GM18499 (cell line): Measurements from ENCODE around the gene MMP13.

Experiments used
- ATAC-seq: cut with Tn5 transposase; IDR thresholded peaks from one replicate; pipeline ENCODE4 v1.9.1; 2021; ENCODE audit warnings: moderate number of reproducible peaks; ENCODE audit not compliant: insufficient read depth, unreplicated experiment

MMP13 gene

DNA sequence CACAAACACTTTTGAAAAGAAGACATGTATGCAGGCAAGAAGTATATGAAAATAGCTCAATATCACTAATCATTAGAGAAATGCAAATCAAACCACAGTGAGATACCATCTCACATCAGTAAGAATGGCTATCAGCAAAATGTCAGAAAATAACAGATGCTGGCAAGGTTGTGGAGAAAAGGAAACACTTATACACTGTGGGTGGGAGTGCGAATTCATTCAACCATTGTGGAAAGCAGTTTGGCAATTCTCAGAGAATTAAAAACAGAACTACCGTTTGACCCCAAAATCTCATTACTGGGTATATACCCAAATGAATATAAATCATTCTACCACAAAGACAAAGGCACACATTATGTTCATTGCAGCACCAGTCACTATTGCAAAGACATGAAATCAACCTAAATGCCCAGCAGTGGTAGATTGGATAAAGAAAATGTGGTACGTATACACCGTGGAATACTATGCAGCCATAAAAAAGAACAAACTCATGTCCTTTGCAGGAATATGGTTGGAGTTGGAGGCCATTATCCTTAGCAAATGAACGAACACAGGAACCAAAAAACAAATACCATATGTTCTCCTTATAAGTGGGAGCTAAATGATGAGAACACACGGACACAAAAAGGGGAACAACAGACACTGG lies 18.5 kb downstream of the MMP13 start:
- ATAC-seq = no peak

DNA sequence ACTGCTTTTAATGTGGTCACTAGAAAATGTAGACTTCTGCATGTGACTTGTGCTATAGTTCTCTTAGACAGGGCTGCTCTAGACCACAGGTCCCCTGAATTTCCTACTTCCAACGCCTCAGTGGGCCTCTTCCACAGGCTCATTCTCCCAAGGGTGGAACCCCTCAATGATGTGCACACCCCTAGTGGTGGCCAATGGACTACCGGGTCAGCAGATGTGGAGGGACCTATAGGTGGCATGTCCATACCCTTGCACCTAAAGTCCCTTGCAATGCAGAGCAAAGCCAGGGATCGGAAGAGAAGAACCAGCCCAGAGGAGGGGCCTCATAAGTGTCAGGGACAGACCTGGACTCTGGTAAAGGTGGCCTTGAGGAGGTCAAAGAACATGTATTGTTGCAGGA lies 20.0 kb downstream of the MMP13 start:
- ATAC-seq = no peak

DNA sequence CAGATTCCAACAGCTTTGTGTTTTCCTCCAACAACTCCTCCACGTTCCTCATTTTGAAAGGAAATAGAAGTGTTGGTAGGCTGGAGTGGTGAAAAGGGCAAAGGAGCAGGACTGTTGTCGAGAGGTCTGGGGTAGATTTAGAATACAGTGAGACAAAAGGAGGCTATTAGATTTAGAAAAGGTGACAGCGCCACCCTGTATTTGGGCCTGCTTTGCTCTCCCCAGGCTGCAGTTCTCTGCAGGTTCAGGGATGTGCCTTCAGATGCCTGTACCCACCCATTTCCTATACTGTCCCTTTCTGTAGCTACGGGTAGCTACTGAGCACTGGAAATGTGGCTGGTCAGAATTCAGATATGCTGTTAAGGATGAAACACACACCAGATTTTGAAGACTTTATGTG lies 20.8 kb downstream of the MMP13 start:
- ATAC-seq = no peak

DNA sequence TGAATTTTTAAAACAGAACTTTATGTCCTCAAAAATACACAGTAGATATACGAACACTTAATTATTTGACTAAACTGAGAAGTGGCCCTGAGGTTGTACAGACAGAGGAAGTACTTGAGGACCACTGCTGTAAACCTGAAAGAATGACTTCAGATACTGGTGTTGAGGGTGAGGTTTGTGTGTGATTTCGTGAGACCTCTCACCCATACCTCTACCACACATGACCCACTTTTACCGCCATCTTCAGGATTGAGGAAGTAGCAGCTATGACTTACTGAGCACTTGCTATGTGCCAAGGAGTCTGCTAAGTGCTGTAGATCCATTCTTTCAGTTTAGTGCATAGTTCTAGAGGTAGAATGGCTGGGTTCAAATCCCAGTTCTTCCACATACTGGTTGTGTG lies 21.9 kb downstream of the MMP13 start:
- peak; percentile 62 for ATAC-seq

DNA sequence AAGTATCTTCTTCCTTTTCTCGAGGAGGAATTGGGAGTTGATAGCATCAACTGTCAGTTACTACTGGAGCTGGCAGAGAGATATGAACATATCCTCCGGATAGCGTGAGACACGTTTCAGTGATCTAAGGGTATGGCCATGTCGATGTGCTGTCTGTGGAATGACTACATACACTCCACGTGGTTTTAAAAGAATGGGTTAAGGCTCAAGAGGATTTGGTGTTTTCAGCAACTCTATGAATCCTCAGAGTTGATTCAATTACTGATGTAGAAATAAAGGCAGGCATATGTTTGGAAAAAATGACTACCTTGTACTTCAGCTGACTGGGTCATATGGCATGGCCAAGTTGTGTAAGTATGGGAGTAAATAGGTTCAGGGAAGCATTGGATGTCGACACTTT lies 22.9 kb downstream of the MMP13 start:
- no peak for ATAC-seq

DNA sequence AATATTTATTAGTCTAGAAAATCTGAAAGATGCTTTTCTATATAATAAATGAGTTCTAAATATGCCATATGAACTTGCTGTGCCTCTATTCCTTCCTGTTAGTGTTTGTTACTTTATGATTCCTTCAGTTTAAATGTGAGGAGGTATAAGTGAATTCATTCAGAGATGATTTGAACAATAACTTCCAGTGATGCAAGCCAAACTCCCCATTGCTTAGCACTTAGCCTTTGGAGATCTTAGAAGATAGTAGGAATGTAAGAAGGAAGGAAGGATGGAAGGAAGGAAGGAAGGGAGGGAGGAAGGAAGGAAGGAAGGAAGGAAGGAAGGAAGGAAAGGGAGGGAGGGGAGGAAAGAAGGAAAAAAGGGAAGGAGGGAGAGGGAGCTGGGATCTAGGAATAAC lies 25.1 kb downstream of the MMP13 start:
- no peak for ATAC-seq

- no peak for ATAC-seq
These were observed 25.6 kb downstream of the MMP13 start for GRCh38 chr11:102929972-102930371.

DNA sequence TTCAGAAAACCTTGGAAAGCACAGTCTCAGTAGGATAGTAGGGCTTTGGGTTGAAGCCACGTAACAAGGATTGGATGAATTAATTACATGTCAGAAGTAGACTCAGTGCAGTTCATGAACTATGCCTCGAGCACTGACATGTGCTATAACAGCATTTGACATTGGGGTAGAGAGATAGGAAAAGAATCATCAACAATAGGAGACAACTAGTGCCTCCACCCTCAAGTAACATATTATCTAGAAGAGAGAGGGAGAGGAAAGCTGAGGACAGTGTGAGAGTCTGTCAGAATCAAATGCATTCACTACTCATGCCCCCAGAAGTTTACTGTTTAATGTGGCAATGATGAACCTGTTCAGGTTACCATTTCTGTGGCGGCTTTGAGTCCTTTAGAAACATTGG lies 26.4 kb downstream of the MMP13 start:
- ATAC-seq = no peak

DNA sequence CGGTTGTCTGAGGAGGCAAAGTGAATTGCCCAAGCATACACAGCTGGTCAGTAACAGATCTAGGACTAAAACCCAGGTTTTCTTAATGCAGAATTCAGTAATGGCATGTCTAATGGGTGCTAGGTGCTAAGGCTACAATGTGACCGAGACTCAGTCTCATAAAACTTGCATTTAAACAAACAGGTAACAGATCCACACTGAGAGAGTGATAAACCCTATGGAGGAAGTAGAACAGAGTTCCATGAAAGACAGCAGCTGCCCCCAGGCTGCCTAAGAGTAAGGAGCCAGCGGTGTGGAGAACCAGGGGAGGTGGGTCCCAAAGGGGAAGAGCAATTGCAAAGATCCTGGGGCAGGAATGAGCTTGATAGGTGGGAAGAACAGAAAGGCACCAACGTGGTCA lies 27.3 kb downstream of the MMP13 start:
- ATAC-seq = no peak

- no peak for ATAC-seq
These were observed 27.9 kb downstream of the MMP13 start for GRCh38 chr11:102927624-102927990.

DNA sequence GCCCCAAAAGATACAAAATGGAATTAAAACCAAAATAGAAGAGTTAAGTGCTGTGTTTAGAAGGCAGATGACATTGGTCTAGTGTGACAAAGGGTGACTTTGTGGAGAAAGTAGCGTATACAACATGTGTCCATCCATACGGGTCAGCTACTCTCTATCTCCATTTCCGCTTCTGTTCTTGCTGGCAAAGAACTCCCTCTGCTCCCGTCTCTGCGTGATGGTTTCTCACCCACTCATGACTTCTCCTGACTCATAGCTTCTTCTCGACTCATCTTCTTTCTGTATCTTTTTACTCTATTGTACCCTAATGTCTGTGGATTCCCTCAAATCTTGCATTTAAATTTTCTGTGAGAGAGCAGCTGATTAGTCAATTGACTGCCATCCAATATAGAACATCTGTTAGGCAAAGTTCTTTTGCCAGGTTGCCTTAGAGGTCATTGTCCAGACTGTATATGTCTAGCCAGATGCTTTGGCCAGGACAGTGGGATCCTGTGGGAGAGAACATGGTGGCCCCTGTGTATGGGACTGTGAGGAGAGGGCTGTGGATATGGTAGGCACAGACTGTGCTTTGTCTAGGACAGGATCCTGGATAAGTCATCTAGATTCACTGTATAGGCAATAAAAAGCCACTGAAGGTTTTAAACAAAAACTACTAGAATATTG lies 28.4 kb downstream of the MMP13 start:
- no peak for ATAC-seq

DNA sequence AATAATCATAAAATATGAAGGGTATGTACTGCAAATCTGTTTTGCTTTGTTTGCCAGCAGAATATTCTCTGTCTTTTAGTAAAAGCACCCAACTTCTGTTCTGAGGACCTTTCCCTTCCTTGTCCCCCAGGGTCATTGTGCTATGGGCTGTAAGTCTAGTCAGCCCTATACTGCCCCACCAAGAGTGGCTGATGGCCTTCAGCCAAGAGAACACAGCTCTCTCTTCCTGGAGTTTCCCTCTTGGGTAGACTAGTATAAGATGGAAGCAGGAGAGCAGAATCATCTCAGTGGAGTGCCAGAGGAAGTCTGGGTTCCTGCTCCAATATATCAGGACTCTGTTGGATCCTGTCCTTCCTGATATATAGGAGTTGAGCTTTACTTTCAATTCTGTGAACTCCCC lies 29.0 kb downstream of the MMP13 start:
- ATAC-seq = no peak

DNA sequence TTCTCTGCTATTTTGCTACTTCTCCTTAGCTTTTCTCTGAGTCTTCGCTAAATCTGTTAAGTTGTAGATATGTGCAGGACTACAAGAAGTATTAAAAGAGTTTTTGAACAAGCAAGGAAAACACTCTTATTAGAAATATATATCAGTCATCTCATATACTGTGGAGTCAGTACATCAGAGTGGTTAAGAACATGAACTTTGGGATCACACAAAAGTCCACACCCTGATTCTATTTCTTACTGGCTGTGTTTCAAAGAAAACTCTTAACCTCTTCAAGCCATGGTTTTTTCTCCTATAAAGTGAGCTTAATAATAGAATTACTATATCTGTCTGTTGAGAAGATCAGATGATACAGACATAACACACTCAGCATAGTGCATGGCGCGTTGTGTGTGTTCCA lies 29.5 kb downstream of the MMP13 start:
- no peak for ATAC-seq

DNA sequence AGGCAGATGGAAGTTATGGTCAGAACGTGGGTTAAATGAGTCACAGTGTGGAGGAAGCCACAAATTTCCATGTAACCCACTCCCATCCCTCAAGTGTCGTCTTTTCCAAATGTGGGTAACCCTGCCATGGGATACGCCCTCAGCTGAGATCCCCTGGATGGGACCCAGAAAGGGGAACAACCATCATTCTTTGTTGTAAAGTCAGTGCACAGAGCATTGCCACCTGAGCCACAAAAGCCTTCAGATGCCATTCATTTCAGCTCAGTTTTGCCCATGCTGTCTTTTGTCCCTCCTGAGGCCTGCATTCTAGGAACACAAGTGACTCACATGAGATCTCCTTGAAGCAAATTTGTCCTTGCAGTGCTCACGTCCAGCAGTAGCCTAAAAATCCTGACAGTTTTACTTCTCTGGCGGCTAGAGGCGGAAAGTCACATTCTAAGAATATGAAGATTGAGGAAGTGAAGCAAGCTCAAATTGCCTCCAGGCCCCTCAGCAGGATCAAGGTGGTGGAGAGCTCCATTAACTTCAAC lies 30.6 kb downstream of the MMP13 start:
- no peak for ATAC-seq

GRCh38 chr11:102921587-102922220 lies 33.8 kb downstream of the MMP13 start:
- no peak for ATAC-seq

GRCh38 chr11:102920118-102920684 lies 35.3 kb downstream of the MMP13 start:
- peak; percentile 87 for ATAC-seq

DNA sequence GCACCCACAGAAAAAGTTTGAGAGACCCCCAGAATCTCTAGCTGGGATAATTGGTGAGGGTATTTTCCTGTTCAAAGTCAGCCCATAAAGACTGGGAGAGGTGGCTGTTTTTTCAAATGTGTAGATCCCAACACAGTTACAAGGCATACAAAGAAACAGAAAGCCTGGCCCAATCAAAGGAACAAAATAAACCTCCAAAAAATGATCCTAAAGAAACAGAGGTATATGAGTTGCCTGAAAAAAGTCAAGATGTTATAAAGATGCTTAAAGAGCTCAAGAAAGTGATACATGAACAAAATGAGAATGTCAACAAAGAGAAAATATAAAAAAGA lies 40.5 kb downstream of the MMP13 start:
- no peak for ATAC-seq

- ATAC-seq = no peak
These were observed 41.1 kb downstream of the MMP13 start for GRCh38 chr11:102914238-102915043.

DNA sequence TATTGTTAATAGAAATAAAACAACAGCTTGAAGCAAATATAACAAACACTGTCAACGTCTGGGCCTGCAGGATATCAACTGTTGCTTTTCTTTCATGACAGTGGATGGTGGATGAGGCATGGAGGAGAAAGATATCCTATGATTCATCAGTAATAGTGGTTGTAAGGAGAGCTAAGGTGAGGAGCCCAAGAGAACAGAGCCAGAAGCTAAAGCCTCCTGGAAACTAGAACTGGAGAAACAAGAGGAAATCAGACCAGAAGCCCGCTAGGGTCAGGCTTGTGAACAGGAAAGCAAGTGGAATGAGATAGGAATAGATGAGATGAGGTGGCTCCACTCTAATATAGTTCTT lies 43.1 kb downstream of the MMP13 start:
- no peak for ATAC-seq

DNA sequence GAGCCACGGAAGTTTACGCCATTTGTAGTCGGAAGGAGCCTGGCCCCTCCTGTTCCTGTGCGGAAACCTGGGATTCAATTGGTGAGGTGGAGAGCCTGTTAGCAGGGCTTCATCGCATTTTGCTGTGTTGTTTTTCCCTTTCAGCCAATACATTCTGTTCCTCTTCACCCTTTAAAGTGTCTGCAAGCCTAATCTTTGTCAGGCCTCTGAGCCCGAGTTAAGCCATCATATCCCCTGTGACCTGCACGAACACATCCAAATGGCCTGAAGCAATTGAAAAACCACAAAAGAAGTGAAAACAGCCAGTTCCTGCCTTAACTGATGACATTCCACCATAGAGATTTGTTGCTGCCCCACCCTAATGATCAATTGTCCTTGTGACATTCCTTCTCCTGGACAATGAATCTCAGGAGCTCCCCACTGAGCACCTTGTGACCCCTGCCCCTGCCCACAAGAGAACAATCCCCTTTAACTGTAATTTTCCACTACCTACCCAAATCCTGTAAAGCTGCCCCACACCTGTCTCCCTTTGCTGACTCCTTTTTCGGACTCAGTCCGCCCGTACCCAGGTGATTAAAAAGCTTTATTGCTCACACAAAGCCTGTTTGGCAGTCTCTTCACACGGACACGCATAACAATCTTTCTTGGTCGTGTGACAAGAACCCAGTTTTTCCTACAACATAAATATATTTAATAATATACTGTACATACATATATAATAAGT lies 43.6 kb downstream of the MMP13 start:
- no peak for ATAC-seq
